ENCODE data around the gene CLUH.
"Not testable (repeated sequence)": the region's sequence is repeated elsewhere in the genome, so short reads cannot be mapped to it uniquely, and the experiment has no call there.

The CLUH gene

DNA sequence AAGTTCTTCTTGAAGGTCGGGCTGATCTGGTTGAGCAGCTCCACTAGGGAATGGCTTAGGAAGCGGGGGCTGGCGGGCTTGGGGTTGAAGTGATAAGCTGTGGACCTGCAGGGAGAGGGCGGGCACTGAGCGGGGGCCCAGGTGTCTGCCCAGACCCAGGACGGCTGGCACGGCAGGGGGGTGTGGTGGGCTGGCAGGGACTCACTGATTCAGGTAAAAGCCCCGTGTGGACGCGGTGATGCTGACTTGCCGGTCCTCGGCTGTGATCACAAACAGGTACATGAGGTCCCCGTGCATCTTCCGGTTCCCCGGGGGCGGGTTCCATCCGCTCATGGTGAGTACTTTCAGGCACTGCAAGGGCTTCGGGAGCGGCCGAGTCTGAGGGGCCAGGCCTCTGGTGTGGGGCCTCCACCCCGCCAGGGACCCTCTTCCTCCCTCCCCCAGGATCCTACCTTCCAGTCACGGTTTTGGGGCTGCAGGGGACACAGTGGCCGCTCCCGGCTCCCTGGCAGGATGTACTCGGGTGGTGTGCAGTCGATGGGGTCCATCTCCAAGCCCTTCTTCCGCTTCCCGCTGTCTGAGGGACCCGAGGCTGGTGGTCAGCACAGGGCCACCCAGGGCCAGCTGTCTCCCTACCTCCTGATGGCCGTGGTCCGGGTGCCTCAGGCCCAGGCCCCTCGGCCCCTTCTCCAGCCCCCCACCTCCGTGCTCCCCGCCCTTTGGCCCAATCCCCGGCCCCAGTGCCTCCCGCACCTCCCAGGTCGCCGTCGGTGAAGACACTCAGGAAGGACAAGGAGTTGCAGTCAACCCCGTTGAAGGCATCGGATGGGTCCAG lies 10.2 kb downstream of the CLUH start:
- no peak for DNase-seq

DNA sequence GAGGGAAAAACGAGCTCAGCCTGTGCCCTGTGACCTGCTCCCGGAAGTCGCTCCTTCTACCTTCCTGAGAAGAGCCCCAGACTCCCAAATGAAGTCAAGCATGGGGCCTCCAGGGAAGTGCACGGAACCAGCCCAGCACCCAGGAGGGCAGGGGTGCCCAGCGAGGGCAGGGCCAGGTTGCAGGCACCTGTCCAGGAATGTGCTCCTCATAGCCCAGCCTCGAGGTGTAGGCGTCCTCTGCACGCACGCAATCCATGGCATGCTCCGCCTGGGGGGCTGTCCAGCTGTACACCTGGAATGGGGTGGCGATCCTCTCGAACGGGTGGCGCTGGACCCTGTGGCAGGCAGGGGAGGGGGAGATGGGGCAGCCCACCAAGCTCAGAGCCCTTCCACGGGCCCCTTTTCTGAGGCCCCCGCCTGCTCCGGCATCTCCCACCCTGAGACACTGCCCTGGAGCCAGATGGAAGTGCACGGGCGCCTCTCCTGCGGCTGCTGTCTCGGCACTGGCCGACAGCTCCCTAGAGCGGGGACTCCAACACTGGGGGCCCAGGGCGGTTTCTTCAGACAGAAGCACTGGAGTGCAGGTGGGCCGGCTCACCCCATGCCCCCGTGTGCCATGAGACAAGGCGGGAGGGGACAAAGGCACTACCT lies 10.9 kb downstream of the CLUH start:
- DNase-seq = no peak

DNA sequence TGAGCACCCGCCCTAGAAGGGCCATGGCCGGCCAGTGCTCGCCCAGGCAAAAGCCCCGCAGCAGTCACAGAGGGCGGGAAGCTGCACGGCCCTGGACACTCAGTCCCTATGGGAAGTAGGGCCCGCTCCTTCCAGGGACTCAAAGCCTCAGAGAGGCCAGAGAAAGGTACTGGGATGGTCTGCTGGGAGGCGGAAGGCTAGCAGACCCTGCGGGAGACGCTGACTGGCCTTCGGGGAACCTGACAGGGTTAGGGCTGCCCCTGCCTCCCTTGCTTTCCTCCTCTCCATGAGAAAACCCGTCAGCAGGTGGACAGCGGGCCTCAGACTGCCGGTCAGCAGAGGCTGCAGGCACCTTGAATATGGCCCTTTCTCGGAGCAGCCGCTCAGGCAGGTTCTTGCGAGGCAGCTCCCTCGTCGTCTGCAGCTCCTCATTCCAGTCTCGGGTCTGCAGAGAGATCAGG lies 11.5 kb downstream of the CLUH start:
- no peak for DNase-seq

DNA sequence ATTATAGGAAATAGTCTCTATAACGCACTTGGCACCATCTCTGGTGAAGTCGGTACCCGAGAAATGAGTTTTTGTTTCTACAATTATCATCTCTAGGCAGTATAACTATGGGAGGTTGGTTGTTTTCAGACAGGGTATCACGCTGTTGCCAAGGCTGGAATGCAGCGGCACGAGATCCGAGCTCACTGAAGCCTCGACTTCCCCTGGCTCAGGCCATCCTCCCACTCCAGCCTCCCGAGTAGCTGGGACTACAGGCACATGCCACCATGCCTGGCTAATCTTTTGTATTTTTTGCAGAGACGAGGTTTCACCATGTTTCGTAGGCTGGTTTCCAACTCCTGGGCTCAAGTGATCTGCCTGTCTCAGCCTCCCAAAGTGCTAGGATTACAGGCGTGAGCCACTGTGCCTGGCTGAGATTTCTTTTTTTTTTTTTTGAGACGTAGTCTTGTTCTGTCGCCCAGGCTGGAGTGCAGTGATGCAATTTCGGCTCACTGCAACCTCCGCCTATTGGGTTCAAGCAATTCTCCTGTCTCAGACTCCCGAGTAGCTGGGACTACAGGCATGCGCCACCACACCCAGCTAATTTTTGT lies 12.3 kb downstream of the CLUH start:
- not testable (repeated sequence) for DNase-seq

DNA sequence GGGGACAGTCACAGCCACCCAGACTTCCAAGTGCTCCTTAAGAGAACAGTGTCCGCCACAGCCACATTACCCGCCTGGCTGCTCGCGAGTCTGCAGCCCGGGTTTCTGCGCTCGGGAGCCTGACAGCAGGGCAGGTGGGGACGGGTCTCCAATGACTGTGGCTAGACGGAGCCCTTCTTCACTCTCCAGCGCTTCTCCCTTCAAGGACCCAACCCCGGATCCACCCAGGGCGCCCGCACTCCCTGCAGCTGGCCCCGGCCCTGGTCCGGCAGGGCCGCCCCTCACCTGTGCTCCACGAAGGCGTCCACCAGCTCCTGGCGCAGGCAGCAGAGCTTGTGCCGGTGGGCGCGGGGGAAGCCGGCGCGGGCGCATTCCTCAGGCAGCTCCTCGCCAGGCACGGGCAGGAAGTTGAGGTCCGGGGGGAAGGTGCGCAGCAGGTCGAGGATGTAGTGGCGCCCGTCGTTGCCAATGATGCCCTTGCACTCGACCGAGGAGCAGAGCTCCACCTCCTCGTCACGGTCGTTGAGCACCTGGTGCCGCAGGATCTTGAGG lies 13.9 kb downstream of the CLUH start:
- DNase-seq = no peak

DNA sequence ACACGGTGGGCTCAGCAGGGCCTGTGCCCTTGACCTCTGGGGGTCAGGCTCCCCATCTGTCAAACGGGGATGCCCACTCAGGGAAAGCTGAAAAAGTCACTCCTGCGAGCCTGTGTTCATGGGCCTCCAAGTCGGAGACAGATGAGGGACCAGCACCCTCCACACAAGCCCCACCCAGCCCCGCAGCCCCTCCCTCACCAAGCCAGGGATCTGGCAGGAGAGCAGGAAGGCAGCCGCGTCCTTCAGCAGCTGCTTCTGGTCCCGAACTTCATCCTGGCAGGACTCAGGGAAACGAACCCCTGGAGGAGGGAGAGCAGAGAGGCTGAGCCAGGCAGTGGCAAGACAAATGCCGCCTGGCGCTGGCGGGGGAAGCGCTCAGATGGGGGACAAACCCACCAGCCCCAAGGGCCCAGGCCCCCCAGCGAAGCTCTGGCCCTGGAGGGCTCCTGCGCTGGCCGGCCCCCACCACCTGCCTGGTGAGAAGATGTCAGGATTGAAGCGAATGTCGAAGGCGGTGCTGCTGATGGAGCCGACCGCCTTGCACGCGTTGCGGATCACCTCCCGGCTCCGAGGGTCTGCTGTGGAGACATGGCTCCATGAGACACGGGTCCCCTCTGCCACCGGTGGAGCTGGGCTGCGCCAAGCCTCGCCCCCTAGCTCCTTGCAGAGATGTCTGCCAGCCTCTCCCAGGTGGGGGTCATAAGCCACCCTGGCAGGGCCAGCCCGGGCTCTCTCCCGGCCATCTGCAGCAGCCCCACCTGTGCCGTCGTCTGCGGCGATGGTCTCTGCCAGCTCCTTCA lies 15.4 kb downstream of the CLUH start:
- no peak for DNase-seq

DNA sequence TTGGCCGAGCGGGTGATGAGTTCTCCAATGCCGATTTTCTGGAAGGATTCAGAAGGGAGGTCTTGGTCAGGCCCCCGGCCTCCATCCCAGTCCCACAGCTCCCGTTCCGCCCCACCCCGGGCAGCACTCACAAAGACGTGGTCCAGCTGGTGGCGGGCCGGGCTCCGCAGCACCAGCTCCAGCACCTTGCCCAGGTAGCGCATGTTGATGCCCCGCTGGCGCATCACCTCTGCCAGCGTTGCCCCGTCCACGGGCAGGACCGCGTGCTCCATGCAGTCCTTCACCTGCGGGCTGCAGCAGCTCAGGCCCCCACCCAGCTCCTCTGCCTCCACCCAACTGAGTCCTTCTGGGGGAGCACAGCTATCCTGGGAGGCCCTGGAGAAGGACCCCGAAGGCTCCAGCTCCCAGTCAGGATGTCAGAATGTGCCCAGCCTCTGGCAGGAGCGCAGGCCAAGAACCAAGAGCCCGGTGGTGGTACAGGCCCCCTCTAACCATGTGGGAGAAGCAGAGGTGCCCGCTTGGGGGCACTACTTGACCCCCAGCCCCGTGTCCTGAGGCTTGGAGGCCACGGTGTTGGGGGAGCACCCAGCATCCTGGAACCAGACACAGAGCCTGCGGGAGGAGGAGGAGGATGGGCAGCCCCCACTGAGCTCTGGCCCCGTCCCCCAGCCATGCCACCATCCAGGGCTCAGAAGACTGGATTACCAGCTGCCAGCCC lies 16.2 kb downstream of the CLUH start:
- no peak for DNase-seq

DNA sequence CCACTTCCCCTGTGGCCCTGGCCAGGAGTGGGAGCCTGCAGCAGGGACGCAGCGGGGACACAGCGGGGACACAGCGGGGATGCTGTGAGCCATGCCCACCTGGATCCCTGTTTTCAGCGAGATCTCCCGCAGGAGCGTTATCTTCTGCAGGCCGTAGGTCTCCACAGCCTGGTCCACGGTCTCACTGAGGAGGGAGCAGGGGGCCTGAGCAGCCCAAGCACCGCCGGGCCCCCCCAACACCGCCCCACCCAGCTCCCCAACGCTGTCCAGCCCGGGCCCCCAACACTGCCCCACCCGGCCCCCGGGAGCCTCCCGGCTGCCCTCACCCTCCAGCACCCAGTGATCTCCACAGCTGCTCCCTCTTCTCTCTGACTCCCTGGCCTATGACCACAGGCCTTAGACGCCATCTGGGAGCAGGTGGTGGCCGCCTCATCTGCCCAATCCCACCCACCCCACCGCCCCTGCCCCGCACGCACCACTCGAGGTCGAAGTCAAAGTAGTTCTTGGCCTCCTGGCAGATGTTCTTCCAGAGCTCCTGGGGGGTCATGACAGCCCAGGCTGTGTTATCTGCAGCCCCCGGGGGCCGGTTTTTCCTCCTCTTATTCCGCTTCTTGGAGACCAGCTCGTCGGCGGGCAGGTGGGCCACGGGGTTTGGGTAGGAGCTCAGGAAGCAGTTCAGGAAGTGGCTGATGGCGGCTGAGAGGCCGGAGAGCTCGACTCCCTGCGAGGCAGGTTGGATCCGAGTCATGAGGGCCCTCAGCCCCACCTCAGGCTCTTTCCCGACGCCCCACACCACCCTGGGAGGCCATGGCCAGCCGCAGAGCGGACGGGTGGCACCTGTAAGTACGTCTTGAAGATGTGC lies 17.0 kb downstream of the CLUH start:
- no peak for DNase-seq

DNA sequence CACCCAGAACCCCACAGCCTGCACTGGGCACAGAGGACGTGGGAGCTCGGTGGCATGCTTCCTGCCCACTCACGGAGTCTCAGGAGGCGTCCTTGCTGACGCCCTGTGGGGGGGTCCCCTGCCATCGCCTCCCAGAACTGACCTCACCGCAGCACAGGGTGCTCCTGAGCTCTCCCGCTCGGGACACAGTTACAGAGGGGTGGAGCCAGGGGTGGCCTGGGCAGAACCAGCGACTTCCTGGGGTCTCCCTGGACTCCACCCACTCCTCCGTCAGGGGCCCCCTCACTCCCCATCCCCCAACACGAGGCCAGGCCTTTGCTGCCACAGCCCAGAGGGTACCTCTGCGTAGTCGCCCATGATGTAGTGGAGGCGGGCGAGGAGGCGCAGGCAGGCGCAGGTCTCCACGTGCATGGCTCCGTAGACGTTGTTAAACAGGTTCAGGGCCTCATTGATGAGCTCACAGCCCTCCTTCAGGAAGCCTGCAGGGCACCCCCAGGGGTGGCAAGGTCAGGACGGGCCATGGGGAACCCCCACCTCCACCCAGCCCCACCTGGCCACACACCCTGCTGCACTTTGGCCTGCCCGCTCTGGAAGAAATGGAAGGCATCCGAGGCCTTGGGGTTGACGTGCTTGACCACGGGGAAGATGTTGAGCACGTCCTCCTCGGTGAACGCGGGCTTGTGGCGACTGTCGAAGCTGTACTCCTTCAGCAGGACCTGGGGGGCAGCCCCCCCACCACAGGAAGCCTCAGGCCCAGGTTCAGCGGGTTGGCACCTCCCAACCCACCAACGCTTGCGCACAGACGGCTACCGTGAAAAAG lies 17.8 kb downstream of the CLUH start:
- no peak for DNase-seq

DNA sequence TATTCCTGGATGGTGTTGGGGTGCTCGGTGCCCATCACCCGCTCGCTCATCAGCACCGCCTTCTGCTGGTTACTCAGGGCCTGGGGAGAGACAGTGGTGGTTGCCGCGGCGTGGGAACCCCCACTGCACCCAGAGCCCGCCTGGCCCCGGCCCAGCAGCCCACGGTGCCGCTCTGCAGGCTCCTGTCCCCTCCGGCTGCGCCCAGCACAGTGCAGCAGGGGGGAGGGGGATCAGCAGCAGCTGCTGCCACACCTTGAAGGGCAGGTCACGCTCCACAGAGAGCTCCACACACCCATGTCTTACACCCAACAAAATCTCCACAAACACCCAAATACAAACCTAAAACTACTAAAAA lies 18.8 kb downstream of the CLUH start:
- DNase-seq = no peak

DNA sequence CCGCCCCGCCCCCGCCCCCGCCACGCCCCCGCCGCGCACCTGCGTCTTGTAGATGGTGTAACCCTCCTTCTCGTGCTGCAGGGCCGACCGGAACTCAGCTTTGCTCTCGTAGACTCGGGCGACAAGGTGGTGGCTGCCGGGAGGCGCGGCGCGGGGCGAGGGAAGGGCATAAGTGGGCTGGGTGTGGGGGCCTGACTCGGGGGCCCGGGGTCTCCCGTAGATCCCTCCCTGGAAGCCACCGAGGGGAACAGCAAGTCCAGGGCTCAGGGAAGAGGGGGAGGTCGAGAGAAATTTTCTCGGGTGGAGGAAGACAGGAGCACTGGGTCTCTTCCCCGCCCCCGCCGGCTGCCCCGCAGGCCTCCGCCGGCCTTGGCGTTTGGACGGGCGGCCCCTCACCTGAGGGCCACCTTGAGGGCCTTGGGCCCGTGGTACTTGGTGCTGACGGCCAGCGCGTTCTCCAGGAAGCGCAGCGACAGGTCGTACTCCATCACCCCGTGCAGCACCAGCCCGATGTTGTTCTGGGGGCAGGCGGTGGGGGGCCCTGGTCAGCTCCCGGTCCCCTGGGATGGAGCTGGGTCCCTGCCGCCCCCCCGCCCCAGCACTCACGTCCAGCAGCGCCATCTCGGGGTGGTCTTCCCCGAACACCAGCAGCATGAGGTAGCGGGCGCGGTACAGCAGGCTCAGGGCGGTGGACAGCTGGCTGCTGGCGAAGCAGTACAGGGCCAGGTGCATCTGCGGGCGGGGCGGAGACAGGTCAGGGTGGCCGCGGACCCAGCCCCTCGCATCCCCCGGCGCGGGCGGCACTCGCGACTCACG lies 19.4 kb downstream of the CLUH start:
- DNase-seq = no peak

DNA sequence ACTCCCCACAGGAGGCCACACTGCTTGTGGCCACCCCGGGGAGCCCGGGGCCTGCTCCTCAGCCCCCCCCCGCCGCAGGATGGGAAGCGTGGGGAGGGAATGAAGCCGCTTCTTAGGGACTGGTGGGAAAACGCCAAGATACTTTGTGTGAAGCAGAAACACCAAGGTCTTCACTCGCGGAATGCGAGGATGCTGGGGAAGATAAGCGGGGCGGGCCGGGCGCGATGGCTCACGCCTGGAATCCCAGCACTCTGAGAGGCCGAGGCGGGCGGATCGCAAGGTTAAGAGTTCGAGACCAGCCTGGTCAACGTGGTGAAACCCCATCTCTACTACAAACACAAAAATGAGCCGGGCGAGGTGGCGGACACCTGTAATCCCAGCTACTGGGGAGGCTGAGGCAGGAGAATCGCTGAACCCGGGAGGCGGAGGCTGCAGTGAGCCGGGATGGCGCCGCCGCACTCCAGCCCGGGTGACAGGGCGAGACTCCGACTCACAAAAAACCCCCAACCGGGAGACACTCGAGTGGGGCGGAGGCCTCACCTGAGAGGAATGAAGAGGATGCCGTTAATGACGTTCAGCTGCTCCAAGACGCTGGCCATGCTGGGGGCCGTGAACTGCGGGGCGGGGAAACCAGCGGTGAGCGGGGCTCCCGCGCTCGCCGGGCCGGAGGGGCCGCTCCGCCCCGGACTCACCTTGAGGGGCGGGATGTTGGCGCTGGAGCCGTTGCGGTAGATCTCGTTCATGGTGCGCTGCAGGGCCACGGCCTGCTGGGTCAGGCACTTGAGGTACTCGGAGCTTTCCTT lies 20.3 kb downstream of the CLUH start:
- no peak for DNase-seq

DNA sequence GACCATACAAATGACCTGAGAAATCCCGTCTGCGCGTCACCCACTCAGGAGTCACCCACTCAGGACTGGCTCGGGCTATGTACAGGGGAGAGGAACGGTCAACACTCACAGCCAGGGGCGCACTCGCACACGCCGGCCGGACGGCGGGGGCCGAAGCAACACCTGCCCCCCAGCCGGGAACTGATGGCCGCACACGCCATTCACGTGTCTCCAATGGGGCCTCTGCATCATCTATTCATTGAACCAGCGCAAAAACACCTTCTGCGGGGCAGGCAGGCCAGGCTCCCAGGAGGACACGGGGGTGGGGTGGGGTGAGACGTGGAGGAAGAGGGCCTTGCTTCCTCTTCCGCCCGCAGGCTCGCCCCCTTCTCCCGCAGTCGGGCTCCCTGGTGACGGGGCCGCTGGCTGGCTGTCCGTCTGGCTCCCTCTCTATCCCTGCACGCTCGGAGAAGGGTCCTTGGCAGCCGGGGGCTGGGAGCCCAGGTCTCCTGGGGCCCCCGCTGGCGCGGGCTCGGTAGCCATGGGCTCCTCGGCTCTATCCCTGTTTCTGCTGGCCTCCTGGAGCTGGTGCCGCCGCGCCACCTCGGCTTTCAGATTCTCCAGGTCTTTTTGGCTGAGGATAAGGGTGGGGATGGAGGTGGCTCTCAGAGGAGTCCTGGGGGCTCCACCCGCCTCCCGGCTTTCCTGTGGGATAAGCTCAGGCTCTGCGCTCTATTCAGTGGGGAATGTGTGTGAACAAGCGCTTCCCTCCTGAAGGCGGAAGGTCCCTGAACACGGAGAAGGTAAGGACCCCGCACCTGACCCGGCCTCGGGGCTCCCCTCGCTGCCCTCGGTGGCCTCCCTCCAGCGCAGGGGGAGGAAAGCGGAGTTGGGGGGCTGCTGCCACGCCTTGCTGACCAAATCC lies 21.1 kb downstream of the CLUH start:
- DNase-seq = no peak

DNA sequence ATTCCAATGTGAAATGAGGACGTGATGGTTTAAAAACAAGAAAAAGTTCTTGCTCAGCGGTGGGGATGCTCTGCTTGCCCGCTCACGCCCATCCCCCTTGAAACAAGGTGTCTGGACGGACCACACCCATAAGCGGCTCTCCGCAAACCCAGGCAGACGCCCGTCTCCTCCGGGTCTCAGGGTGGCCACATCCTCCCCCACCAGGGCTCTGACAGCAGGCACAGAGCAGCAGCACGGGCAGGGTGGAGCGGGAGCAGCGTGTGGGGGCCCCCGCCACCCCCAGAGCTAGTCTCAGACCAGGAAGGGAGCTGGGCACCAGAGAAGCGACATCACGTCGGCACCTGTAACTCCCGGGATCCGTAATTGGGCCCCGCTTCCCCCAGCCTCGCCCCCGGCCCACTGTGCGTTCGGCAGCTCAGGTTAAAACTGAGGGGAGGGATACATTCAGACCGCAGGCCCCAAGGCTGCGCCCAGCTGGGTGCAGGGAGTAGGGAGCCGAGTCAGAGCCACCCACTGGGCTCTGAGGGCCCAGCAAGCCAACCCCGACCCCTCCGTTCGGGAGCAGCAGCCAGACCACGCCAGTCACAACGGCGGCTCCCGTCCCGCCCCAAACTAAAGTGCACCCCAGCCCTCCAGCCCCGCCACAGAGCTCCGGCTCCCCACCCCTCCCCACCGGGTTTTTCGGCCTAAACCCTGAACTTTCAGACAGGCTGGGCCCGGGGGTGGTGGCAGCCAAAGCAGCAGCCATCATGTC lies 22.0 kb downstream of the CLUH start:
- DNase-seq = no peak

DNA sequence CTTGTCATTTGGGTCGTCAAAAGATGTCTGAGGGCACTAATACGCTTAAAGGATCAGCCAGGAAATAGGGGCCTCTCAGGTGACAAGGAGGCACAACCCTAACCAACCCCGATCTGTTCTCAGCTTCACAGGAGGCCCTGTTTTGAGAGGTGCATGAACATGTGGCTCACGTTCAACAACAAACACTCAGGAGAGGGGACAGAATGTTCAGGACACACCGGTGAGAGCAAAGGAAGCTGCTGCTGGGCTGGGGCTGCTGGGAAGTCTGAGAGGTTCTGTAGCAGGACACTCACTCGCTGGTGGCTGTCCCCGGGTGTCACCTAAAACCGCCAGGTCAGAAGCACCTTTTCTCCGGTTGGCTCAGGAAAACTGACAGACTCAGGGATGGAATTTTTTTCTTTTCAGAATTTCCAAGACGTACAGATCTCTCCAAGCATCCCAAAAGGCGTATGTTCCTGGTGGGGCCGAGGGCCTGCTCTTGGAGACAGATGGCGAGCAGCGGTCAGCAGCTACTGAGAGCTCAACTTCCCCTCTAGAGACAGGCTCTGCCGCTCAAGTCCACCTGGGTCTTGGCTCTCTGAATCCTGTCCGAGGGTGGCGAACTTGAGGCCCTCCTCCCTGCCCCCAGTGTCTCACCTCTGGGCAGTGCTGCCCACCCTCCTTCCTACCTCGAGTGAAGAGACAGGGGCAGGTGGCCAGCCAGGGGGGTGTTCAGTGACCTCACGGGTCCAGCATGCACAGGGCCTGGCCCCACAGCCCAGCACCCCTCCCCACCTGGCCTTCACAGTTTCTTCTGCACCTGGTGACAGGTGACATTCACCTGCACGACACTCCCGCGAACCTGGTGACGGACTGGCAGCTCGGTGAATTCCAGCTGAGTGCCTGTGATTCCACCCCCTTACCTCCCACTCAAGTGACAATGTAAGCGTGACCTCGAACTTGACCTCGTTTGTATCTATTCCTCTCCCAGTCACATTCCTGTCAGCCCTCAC lies 22.9 kb downstream of the CLUH start:
- no peak for DNase-seq

DNA sequence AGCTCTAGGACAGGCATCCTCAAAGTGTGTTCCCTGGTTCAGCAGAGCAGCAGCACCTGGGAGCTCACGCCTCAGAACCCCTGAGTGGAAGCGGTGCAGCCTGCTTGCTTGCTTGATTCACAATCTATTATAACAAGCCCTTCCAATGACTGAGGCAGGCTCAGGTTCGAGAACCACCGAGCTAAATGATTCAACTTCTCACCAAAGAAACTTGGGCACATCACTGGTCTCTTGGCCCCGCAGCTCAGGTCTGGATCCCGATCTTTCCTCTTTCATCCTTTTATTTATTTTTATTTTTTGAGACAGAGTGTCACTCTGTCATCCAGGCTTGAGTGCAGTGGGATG lies 24.5 kb downstream of the CLUH start:
- DNase-seq = no peak
